GF-D8 (cell line): Measurements from ENCODE around the gene POMZP3.
"Not testable (repeated sequence)": the region's sequence is repeated elsewhere in the genome, so short reads cannot be mapped to it uniquely, and the experiment has no call there.

Experiments used
- DNase-seq: peaks from one replicate; lab custom pipeline; 2025; lab: John Stamatoyannopoulos, UW

POMZP3 gene

GRCh38 chr7:76626989-76627642 lies at the start of gene POMZP3:
Gene POMZP3, minus strand, starts transcription at chr7:76627279. Its CDS starts 1,215 bp downstream, at chr7:76626064.
- DNase-seq = not testable (repeated sequence)

DNA sequence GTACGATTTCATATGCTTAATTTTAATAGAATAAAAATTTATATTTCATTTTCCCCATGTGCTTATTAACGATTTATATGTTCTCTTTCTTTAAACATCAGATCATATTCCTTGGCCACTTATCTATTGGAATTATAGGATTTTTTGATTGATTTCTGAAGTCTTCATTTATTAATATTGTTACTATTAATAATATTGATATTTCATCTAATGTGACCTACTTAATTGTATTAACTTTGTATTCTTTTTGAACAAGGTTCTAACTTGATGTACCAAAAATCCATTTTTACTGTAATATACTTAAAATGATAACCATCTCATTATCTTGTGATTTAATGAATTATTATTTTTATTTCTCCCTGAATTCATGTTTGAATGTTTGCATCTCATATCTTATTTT lies 48.7 kb upstream of the POMZP3 start:
- DNase-seq = not testable (repeated sequence)

GRCh38 chr7:76673346-76673745 lies 46.3 kb upstream of the POMZP3 start:
- not testable (repeated sequence) for DNase-seq

DNA sequence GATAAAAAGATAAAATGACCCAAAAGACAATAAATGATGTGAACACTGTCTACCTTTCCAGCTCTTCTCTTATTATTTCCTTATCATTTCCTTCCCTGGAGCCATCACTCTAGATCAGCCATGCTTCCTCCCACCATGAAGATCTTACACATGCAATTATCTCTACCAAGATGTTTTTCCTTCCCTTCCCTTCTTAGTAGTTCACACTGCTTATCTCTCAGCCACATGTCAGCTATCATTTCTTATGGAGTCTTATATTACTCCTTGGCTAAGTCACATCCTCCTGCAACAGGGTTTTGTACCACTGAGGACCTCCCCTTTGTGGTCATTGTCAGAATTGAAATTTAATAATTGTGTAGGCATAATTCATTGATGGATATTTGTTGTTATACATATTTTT lies 32.1 kb upstream of the POMZP3 start:
- DNase-seq = not testable (repeated sequence)

- not testable (repeated sequence) for DNase-seq
Measured at GRCh38 chr7:76656425-76656824, 29.3 kb upstream of the POMZP3 start.

DNA sequence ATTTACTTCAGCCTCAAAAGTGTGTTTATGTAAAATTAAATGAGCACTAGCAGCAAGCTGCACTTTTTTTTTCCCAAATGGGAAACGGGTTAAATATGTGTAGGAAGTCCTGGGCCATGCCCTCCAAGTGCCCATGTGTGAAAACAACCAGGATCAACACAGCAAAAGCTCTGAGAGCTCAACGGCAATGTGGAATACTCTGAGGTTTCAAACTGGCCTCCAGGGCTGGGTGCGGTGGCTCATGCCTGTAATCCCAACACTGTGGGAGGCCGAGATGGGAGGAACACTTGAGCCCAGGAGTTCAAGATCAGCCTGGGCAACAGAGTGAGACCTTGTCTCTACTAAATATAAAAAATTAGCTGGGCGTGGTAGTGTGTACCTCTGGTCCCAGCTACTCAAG lies 15.5 kb upstream of the POMZP3 start:
- DNase-seq = not testable (repeated sequence)

DNA sequence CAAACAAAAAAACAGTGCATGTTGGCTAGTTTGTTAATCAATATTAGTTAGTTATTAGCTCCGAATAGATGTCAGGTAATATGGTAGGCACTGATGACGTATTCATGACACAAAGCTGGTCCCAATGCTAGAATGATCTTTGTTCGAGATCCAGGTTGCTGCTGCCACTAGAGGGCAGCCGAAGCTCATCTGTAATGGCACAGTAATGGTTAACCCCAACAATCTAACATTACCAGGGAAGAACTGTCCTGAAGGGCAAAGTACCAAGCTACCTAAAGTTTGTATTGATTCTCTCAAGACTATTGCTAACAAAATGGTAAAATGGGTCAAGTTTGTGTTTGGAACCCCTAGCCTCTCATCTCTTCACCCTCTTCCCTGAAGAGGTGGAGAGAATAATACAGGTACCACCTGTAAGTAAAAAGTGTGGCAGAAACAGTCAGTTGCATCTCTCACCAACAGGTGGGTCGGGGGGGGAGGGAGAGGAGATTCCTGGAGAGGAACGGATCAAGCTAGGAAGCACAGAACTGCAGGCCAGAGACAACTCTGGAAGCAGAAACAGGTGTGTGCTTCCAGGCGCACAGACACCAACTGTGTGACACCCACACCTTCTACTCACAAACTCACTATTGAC lies 10.1 kb upstream of the POMZP3 start:
- not testable (repeated sequence) for DNase-seq

DNA sequence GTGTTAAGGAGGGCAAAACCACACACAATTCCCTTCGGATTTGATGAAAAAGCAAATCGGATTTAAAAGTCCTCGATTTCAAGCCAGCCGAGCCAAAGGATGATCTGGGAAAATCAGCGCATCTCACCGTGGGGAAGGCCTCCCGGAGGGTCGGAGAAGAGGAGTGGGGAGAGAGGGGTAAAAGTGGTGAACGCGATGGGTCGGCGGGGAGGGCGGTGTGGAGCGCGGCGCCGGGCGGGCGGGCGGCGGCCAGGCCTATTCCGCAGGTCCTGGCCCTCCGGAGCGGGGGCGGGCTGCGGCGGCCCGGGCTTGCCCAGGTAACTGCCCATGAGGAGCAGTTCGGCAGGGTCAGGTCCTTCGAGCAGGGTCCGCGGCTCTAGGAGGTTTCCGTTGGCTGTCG lies 498 bp downstream of the POMZP3 start:
- DNase-seq = not testable (repeated sequence)

DNA sequence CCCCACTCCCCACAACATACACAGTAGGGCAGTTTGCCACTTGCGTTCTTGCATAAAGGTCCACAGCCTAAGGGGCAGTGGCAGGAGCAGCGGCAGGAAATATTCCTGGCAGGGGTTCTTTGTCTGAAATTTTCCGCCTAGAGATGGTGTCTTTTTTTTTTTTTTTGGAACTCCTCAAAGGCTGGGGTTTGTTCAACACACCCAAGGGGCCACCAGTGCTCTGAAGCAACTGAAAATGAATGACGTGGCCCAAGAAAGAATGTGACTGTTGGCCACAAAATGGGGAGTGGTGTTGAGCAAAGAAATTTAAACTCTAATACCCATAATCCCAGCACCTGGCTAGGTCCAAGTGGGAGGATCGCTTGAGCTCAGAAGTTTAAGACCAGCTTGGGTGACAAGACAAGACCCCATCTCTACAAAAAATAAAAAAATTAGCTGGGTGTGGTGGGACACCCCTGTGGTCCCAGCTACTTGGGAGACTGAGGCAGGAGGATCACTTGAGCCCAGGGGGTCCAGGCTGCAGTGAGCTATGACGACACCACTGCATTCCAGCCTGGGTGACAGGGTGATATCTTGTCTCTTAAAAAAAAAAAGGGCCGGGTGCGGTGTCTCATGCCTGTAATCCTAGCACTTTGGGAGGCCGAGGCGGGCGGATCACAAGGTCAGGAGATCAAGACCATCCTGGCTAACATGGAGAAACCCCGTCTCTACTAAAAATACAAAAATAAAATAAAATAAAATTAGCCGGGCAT lies 7.5 kb downstream of the POMZP3 start:
- not testable (repeated sequence) for DNase-seq

DNA sequence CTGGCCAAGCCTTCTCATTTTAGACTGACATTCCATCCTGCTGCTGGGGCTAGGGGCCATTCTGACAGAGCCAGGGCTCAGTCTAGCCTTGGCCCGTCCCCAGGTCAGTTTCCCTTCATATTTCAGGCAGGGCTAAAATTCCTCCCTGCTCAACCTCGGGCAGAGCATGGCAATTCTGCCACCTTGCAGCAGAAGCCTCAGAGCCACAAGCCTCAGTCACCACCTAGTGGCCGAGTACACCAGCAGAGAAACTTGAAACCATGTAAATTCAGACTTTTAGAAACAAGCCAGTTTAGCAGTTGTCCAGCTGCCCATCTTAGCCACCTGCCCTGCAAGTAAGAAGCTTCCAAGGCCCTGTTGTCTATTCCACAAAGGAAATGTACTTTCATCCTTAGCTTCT lies 13.3 kb downstream of the POMZP3 start:
- not testable (repeated sequence) for DNase-seq

GRCh38 chr7:76612232-76612631 lies 14.8 kb downstream of the POMZP3 start:
- not testable (repeated sequence) for DNase-seq

GRCh38 chr7:76609864-76610263 lies 17.2 kb downstream of the POMZP3 start:
- DNase-seq = not testable (repeated sequence)

- DNase-seq = not testable (repeated sequence)
Measured at GRCh38 chr7:76608469-76608868, 18.6 kb downstream of the POMZP3 start.

DNA sequence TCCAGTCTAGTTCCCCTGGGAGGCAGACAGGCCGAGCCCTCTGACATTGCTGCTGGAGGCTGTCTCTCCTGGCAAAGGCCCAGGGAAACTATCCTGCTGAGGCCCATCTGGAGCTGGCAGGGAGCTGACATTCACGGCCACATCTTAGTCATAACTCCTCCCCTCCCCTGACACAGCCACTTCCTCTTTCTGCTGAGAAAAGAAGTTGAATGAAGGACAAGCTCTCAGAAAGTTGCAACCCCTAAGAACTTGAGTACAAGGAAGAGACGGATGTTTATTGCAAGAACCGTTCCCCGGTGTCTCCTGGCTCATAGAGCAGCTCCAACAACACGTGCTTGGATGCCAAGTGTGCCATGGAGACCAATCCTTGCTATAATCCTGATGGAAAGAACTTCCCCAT lies 21.1 kb downstream of the POMZP3 start:
- DNase-seq = peak; percentile 97

DNA sequence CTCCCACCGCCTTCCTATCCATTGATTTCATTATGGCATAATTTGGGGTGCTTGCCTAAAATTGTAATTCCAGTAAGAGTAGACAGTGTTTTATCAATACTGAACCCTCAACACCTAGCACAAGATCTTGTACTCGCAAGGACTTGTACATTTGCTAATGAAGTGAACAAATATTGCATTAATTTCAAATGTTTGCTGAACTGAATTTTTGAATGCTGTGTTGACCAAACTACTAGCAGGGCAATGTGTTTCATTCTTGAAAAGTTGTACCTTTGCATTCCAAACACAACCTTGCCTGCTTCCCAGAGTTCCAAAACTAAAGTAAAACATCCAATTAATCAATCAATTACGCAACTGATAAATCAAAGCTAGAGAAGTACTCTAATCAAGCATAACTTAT lies 26.4 kb downstream of the POMZP3 start:
- not testable (repeated sequence) for DNase-seq

DNA sequence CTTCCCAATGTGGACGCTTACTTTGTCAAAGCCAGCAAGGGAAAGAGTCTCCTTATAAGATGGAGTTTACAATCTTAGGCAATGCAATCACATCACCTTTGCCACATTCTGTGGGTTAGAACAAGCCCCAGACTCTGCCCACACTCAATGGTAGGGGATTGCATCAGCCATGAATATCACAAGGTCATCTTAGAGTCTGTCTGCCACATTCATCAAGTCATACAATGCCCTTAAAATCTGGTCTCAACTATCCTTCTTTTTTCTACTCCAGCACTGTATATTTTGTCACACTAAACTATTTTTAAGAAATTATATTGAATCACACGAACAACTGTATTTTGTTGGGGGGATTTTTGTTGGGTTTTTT lies 27.0 kb downstream of the POMZP3 start:
- DNase-seq = not testable (repeated sequence)

DNA sequence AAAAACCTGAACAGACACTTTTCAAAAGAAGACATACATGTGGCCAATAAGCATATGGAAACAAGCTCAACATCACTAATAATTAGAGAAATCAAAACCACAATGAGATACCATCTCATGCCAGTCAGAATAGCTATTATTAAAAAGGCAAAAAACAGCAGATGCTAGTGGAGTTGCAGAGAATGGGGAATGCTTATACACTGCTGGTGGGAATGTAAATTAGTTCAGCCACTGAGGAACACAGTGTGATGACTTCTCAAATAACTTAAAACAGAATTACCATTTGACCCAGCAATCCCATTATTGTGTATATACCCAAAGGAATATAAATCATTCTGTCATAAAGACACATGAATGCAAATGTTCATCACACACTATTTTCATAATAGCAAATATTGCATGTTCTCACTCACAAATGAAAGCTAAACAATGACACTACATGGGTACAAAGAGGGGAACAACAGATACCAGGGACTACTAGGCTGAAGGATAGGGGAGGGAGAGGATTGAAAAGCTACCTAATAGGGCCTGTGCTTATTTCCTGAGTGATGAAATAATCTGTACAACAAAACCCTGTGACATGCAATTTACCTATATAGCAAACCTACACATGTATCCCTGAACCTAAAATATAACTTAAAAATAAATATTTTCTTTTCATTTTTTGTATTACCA lies 28.4 kb downstream of the POMZP3 start:
- DNase-seq = not testable (repeated sequence)

- peak; percentile 31 for DNase-seq
Measured at GRCh38 chr7:76597288-76597687, 29.8 kb downstream of the POMZP3 start.

DNA sequence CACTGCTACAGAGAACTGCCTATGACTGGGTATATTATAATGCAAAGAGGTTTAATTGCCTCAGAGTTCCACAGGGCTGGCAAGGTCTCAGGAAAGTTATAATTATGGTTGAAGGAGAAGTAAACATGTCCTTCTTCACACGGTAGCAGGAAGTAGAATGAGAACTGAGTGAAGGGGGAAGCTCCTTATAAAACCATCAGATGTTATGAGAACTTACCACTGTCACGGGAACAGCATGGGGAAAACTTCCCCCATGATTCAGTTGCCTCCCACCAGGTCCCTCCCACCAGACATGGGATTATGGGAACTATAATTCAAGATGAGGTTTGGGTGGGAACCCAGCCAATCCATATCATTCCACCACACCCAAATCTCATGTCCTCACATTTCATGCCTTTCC lies 34.4 kb downstream of the POMZP3 start:
- peak; percentile 35 for DNase-seq

DNA sequence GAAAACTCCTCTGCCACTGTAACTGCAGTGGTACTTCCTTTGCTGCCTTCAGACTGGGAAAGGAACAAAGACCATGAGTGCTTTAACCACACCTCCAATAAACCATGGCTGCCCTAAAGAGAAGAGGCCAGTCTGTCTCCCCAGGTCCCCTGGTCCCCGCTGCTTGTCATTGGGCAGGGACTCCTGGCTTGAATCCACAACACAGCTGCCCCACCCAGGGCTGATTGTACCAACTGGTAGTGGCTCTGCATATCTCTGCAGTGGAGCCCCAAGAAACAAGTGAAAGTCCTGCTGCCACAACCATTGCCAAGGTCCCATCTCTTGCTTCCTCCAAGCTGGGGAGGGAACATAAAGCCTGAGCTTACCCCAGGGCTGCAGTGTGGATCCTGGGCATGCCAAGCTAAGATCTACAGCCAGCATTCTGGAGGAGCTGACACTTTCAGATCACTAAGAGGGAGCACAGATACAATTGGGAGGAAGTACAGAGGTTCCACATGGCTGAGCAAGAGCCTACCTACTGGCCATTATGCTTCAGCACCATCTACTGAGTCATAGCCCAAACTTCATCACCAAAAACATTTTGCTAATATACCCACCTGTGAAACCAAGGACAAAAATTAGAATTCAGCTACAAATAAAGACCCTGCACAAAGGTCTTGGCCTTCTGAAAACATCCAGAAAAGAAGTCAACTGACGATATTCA lies 35.3 kb downstream of the POMZP3 start:
- peak; percentile 36 for DNase-seq

DNA sequence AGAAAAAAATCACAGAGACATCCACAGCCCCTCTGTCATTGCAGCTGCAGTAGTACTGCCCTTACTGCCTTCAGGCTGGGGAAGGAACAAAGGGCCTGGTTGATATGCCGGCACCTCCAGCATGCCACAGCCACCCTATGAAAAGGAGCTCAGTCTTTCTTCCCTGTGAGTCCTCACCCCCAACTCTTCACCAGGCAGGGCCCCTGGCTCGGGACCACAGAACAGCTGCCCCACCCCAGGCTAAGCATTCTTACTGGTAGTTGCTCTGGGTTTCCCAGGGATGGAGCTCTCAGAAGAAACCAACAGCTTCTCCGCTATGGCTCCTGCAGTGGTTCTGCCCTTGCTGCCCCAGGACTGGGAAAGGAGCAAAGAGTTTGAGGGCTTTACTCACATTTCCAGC lies 36.0 kb downstream of the POMZP3 start:
- not testable (repeated sequence) for DNase-seq

GRCh38 chr7:76588586-76588985 lies 38.5 kb downstream of the POMZP3 start:
- DNase-seq = not testable (repeated sequence)
